Testis (tissue), 3 donors: Measurements from ENCODE around the gene CAMK2D. TPM values are rescaled to one million over a fixed set of nuclear protein-coding genes. Genes with fewer than 3 reads are reported as not detected.

Source experiments
- DNase-seq: peaks from one replicate; pipeline ENCODE4 v3.0.0-alpha.2; 2019
- H3K27ac ChIP-seq, 2 donors: fragments of 200-600 bp; sonication (generic); one replicate each; pipeline ENCODE4 v1.5.1; 2019
- H3K27me3 ChIP-seq: fragments of 200-600 bp; sonication (generic); one replicate; pipeline ENCODE4 v1.5.1; 2019
- H3K36me3 ChIP-seq: fragments of 200-600 bp; sonication (generic); one replicate; pipeline ENCODE4 v1.5.1; 2017; ENCODE audit warnings: low read depth; ENCODE audit errors: missing control alignments
- H3K4me1 ChIP-seq: fragments of 200-600 bp; sonication (generic); one replicate; pipeline ENCODE4 v1.5.1; 2019
- H3K4me3 ChIP-seq, 2 donors: fragments of 200-600 bp; sonication (generic); one replicate each; pipeline ENCODE4 v1.5.1; 2017 to 2019
- H3K9me3 ChIP-seq: fragments of 200-600 bp; sonication (generic); one replicate; pipeline ENCODE4 v1.5.1; 2017
- CTCF ChIP-seq, 3 experiments: fragments of 450-650 bp in 2 of 3; fragments of 200-600 bp in 1 of 3; sonication (generic) in 1 of 3; IDR thresholded peaks; one replicate each; pipeline ENCODE4 v1.5.1; 2016 to 2019; ENCODE audit warnings: antibody characterized with exemption in 3 of 3, mild to moderate bottlenecking in 2 of 3, moderate library complexity in 1 of 3
- POLR2A ChIP-seq: fragments of 450-650 bp; IDR thresholded peaks from one replicate; pipeline ENCODE4 v1.6.1; 2017; ENCODE audit warnings: antibody characterized with exemption, mild to moderate bottlenecking, moderate library complexity
- WGBS, 2 donors: methylation state at CpG; one replicate each; pipeline ENCODE4 v1.1.5; 2018; 5-methylcytosine and 5-hydroxymethylcytosine counted together
- intact Hi-C: fragments of 100-400 bp; cut with DNase I; formaldehyde crosslinking; loops from one replicate; pipeline ENCODE4 v1.15.1; 2023; ENCODE audit warnings: low total_unique reads
- polyA plus RNA-seq: library from polyadenylated mRNA; stranded (reverse); fragments of 350-450 nt; fragmentation: Illumina TruSeq; extraction: RNeasy Lipid Tissue Mini Kit (QIAGEN cat#74804); gene quantifications from one replicate; pipeline ENCODE4 v1.2.3, GENCODE V29; 2014; ENCODE audit warnings: low read depth, low replicate concordance; ENCODE audit not compliant: insufficient read depth
- total RNA-seq, 2 donors: library from RNA; depleted of rRNA; stranded (reverse); fragments of >200 nt; gene quantifications; one replicate each; pipeline ENCODE4 v1.2.3, GENCODE V29; 2016

The CAMK2D gene
- total and polyA plus RNA-seq, 3 donors from 2014 or later, result 31.2 to 88.1 (median 72.4) TPM

- DNase-seq, result no peak
- 95 to 99% methylated on average over 2 of the region's 2 CpGs for WGBS, 2 donors
- no peak overlapping the region for H3K4me3 ChIP-seq
- no peaks in the 10 kb centered on the region for H3K9me3 ChIP-seq
- no peak overlapping the region for H3K27ac ChIP-seq
- intact Hi-C loops, result no loop called here
- H3K36me3 ChIP-seq, result no peaks in the 10 kb centered on the region
- no peaks in the 10 kb centered on the region for H3K27me3 ChIP-seq
- TF ChIP-seq POLR2A, result no peak
- no peak for TF ChIP-seq CTCF (IDR thresholded peaks at IDR 0.05)
- peaks cover 3% of the 10 kb centered on the region for H3K4me1 ChIP-seq
These were observed 135.6 kb downstream of the CAMK2D start for GRCh38 chr4:113625902-113626301.

- no peak for DNase-seq
- Histone ChIP-seq H3K9me3 (no peaks in the 10 kb centered on the region), H3K36me3 (no peaks in the 10 kb centered on the region), H3K4me1 (peaks cover 3% of the 10 kb centered on the region), H3K27ac (no peak overlapping the region), H3K27me3 (no peaks in the 10 kb centered on the region), H3K4me3 (no peak overlapping the region)
- intact Hi-C loops, result no loop called here
- TF ChIP-seq POLR2A (no peak), CTCF (IDR thresholded peaks at IDR 0.05) (no peak)
These were observed 138.2 kb downstream of the CAMK2D start for GRCh38 chr4:113623274-113623894.

GRCh38 chr4:113621633-113622032, 139.9 kb downstream of the CAMK2D start:
- Histone ChIP-seq H3K4me1 (peaks cover 4% of the 10 kb centered on the region), H3K27me3 (no peaks in the 10 kb centered on the region), H3K4me3 (no peak overlapping the region), H3K9me3 (no peaks in the 10 kb centered on the region), H3K36me3 (no peaks in the 10 kb centered on the region), H3K27ac (no peak overlapping the region)
- WGBS, 2 donors, result 85 to 88% methylated on average over 2 of the region's 2 CpGs
- TF ChIP-seq POLR2A (no peak), CTCF (IDR thresholded peaks at IDR 0.05) (no peak)
- no peak for DNase-seq
- intact Hi-C loops, result no loop called here

GRCh38 chr4:113620032-113620431, 141.5 kb downstream of the CAMK2D start:
- Histone ChIP-seq H3K36me3 (no peaks in the 10 kb centered on the region), H3K27me3 (no peaks in the 10 kb centered on the region), H3K9me3 (no peaks in the 10 kb centered on the region), H3K4me1 (peaks cover 4% of the 10 kb centered on the region), H3K4me3 (no peak overlapping the region), H3K27ac (no peak overlapping the region)
- no peak for DNase-seq
- intact Hi-C loops, result no loop called here
- WGBS, 2 donors, result 80 to 83% methylated on average over 2 of the region's 2 CpGs
- TF ChIP-seq POLR2A, result no peak

- 87 to 88% methylated on average over 4 of the region's 4 CpGs for WGBS, 2 donors
- Histone ChIP-seq H3K4me3 (no peak overlapping the region), H3K36me3 (no peaks in the 10 kb centered on the region), H3K4me1 (peaks cover 4% of the 10 kb centered on the region), H3K9me3 (no peaks in the 10 kb centered on the region), H3K27me3 (no peaks in the 10 kb centered on the region), H3K27ac (no peak overlapping the region)
- TF ChIP-seq CTCF (IDR thresholded peaks at IDR 0.05), result no peak
- TF ChIP-seq POLR2A, result no peak
- intact Hi-C loops, result no loop called here
- DNase-seq, result no peak
These were observed 142.0 kb downstream of the CAMK2D start for GRCh38 chr4:113619526-113619925.
